GM12878 (cell line): Measurements from ENCODE around the gene SHQ1. TPM values are rescaled to one million over a fixed set of nuclear protein-coding genes. Genes with fewer than 3 reads are reported as not detected.

Source experiments
- ATAC-seq: fragments of 200-7000 bp; cut with Tn5 transposase; 3 replicates; pipeline ENCODE4 v1.9.1; 2020; ENCODE audit warnings: mild to moderate bottlenecking, moderate library complexity
- BruUV-seq: library from RNA; stranded (reverse); fragments of 400-500 nt; replicated peaks from 2 replicates; lab custom pipeline; 2021; lab: Mats Ljungman, UMichigan
- CTCF ChIA-PET: fragments of 300-600 bp; sonication (Branson Sonifier 250); formaldehyde crosslinking; extraction: SDS; loops from one replicate; lab custom pipeline; 2021; ENCODE audit warnings: inconsistent platforms; lab: Yijun Ruan, JAX
- POLR2A ChIA-PET: fragments of 350-600 bp; formaldehyde crosslinking; extraction: SDS; loops from one replicate; lab custom pipeline; 2021; ENCODE audit warnings: inconsistent platforms; lab: Charles Lee
- RAD21 ChIA-PET: fragments of 300-600 bp; sonication (Branson Sonifier 250); formaldehyde crosslinking; loops from one replicate; lab custom pipeline; 2023; ENCODE audit warnings: antibody characterized with exemption; ENCODE audit not compliant: unreplicated experiment; lab: Charles Lee
- SMC1A ChIA-PET: fragments of 300-600 bp; sonication (Branson Sonifier 250); formaldehyde crosslinking; loops from one replicate; lab custom pipeline; 2023; ENCODE audit not compliant: unreplicated experiment, uncharacterized antibody; lab: Charles Lee
- DNase-seq: peaks from one replicate; pipeline ENCODE4 v3.0.0-alpha.2; 2011; ENCODE audit warnings: low read depth, low spot score
- FAIRE-seq: peaks from 3 replicates; lab custom pipeline; 2011; peaks lifted over from hg19 to GRCh38; lab: Jason Lieb, UNC
- H2AFZ ChIP-seq: 2 replicates; pipeline ENCODE4 v1.6.0; 2011; ENCODE audit warnings: low read depth, low read length, control low read depth; ENCODE audit not compliant: control insufficient read depth
- H3K27ac ChIP-seq: 2 replicates; pipeline ENCODE4 v1.5.1; 2011; ENCODE audit warnings: control low read depth; ENCODE audit not compliant: control insufficient read depth, insufficient read depth
- H3K27me3 ChIP-seq, 2 experiments: replicated peaks in 1 of 2; 2 replicates each; pipeline versions ENCODE4 v1.6.0 to v1.6.1; 2011; ENCODE audit warnings: low read length in 1 of 2; ENCODE audit not compliant: control insufficient read depth in 2 of 2, insufficient read depth in 2 of 2
- H3K36me3 ChIP-seq, 2 experiments: 2 replicates each; pipeline ENCODE4 v1.5.1; 2011; ENCODE audit warnings: low read length in 1 of 2; ENCODE audit not compliant: control insufficient read depth in 2 of 2, insufficient read depth in 2 of 2
- H3K4me1 ChIP-seq: 2 replicates; pipeline ENCODE4 v1.6.1; 2011; ENCODE audit warnings: mild to moderate bottlenecking, low read length, moderate library complexity, mixed read lengths; ENCODE audit not compliant: control insufficient read depth, insufficient read depth
- H3K4me2 ChIP-seq: 2 replicates; pipeline ENCODE4 v1.6.0; 2011; ENCODE audit warnings: control low read depth; ENCODE audit not compliant: control insufficient read depth, insufficient read depth
- H3K4me3 ChIP-seq: fragments of 200-600 bp; sonication (generic); 2 replicates; pipeline ENCODE4 v1.5.1; 2016
- H3K79me2 ChIP-seq: 2 replicates; pipeline ENCODE4 v1.6.0; 2011; ENCODE audit warnings: low read length; ENCODE audit not compliant: control insufficient read depth, insufficient read depth
- H3K9ac ChIP-seq: 2 replicates; pipeline ENCODE4 v1.8.0; 2011; ENCODE audit warnings: low read length, control low read depth, mixed read lengths; ENCODE audit not compliant: control insufficient read depth, insufficient read depth
- H3K9me3 ChIP-seq: replicated peaks from 3 replicates; pipeline ENCODE4 v1.5.1; 2011; ENCODE audit warnings: mild to moderate bottlenecking, low read length; ENCODE audit not compliant: control insufficient read depth, insufficient read depth
- H4K20me1 ChIP-seq: 2 replicates; pipeline ENCODE4 v1.6.0; 2011; ENCODE audit not compliant: control insufficient read depth, insufficient read depth
- HDAC2 ChIP-seq: fragments of 200-600 bp; sonication (generic); IDR thresholded peaks from 2 replicates; pipeline ENCODE4 v1.6.1; 2017
- KDM1A ChIP-seq: fragments of 200-600 bp; sonication (generic); IDR thresholded peaks from 2 replicates; pipeline ENCODE4 v1.6.1; 2016; ENCODE audit warnings: borderline replicate concordance
- MEF2B ChIP-seq: fragments of 450-650 bp; IDR thresholded peaks from 2 replicates; pipeline ENCODE4 v1.6.1; 2018; ENCODE audit warnings: mild to moderate bottlenecking, moderate library complexity; ENCODE audit not compliant: partially characterized antibody, poor library complexity, severe bottlenecking
- MLLT1 ChIP-seq: fragments of 450-650 bp; IDR thresholded peaks from 2 replicates; pipeline ENCODE4 v1.6.1; 2016; ENCODE audit warnings: mild to moderate bottlenecking
- PAX5 ChIP-seq: IDR thresholded peaks from 2 replicates; pipeline ENCODE4 v1.6.1; 2011; ENCODE audit warnings: low read depth, low read length, borderline replicate concordance
- POLR2A ChIP-seq: IDR thresholded peaks from 2 replicates; pipeline ENCODE4 v1.6.1; 2011; ENCODE audit warnings: low read depth, mild to moderate bottlenecking, low read length
- PRDM15 ChIP-seq: fragments of 450-650 bp; formaldehyde crosslinking; IDR thresholded peaks from 2 replicates; pipeline ENCODE4 v1.4.0; 2020; ENCODE audit warnings: mild to moderate bottlenecking, moderate library complexity
- RCOR1 ChIP-seq: conservative IDR thresholded peaks from 2 replicates; pipeline ENCODE4 v1.6.1; 2012; ENCODE audit warnings: low read depth, low read length, improper control_type of control experiment
- SMC3 ChIP-seq: IDR thresholded peaks from 2 replicates; pipeline ENCODE4 v1.6.1; 2011; ENCODE audit warnings: low read length, improper control_type of control experiment, borderline replicate concordance
- TAF1 ChIP-seq: IDR thresholded peaks from 2 replicates; pipeline ENCODE4 v1.6.1; 2011; ENCODE audit warnings: mild to moderate bottlenecking, low read depth, low read length, borderline replicate concordance
- ZBED1 ChIP-seq: IDR thresholded peaks from 2 replicates; pipeline ENCODE4 v1.6.1; 2016; ENCODE audit warnings: borderline replicate concordance
- WGBS: methylation state at CpG from one replicate; pipeline ENCODE4 v1.1.6; 2016; ENCODE audit warnings: low lambda C conversion rate; ENCODE audit not compliant: insufficient replicate concordance, insufficient coverage; ENCODE audit errors: missing lambda C conversion rate; 5-methylcytosine and 5-hydroxymethylcytosine counted together
- in situ Hi-C: fragments of 300-500 bp; cut with MboI; formaldehyde crosslinking; loops from 9 replicates; pipeline ENCODE4 v1.14.3; 2018; ENCODE audit warnings: mixed read lengths
- intact Hi-C: fragments of 100-400 bp; cut with micrococcal nuclease; formaldehyde crosslinking; loops from one replicate; pipeline ENCODE4 v1.14.2; 2022; ENCODE audit not compliant: unreplicated experiment
- polyA plus RNA-seq, 11 experiments: library from polyadenylated mRNA; depleted of rRNA in 4 of 11; unstranded in 6 of 11; stranded (reverse) in 5 of 11; fragments of >200 nt; fragmentation: Nextera tagmentation in 4 of 11; fragmentation: Illumina TruSeq in 1 of 11; extraction: Ambion mirVana in 4 of 11; extraction: Trizol in 1 of 11; gene quantifications; 1 replicate in 1 of 11; 2 replicates in 10 of 11; pipeline versions ENCODE4 v1.2.1 to v1.2.3, GENCODE V29; 2011 to 2016; ENCODE audit warnings: inconsistent platforms in 2 of 11, missing spikeins in 2 of 11, low read depth in 1 of 11
- total RNA-seq, 4 experiments: library from RNA; depleted of rRNA in 3 of 4; stranded (reverse); fragments of >200 nt in 3 of 4; fragmentation: Illumina TruSeq in 1 of 4; extraction: Trizol in 1 of 4; gene quantifications; 2 replicates each; pipeline versions ENCODE4 v1.2.1 to v1.2.3, GENCODE V29; 2013 to 2021
- TF ChIP-seq, protein P1 (sequence below), 3 experiments: IDR thresholded peaks in 2 of 3; conservative IDR thresholded peaks in 1 of 3; 2 replicates each; pipeline ENCODE4 v1.5.1; 2011; ENCODE audit warnings: low read depth in 3 of 3, low read length in 3 of 3, mild to moderate bottlenecking in 3 of 3, control low read depth in 2 of 3, moderate library complexity in 2 of 3, inconsistent platforms in 1 of 3, mixed read lengths in 1 of 3; ENCODE audit not compliant: control insufficient read depth in 2 of 3, insufficient read depth in 1 of 3; ENCODE audit errors: extremely low read depth in 1 of 3
- TF ChIP-seq, protein P2 (sequence below): IDR thresholded peaks from 2 replicates; pipeline ENCODE4 v1.6.1; 2012; ENCODE audit warnings: low read depth, low read length, improper control_type of control experiment

Gene SHQ1
- total and polyA plus RNA-seq, 10 of the 15 experiments (the other 5 are each of a cell fraction or from before 2014, with no cell fraction given), result 12.6 to 51.7 (median 24.5) TPM

GRCh38 chr3:72890166-72890925, 42.1 kb upstream of the SHQ1 start:
- Histone ChIP-seq H4K20me1 (no peaks in the 10 kb centered on the region), H2AFZ (no peak overlapping the region), H3K36me3 (no peaks in the 10 kb centered on the region), H3K9ac (no peak overlapping the region), H3K4me1 (0 out of 2 replicates have a peak, but pooled peaks cover 5% of the 10 kb centered on the region), H3K4me3 (no peak overlapping the region), H3K79me2 (no peaks in the 10 kb centered on the region), H3K27ac (no peak overlapping the region), H3K9me3 (no peaks in the 10 kb centered on the region), H3K27me3 (peaks cover 3 to 4% of the 10 kb centered on the region in 2 experiments; a peak in 3 of 4 replicates), H3K4me2 (no peak overlapping the region)
- no peak for FAIRE-seq
- no peak for DNase-seq
- 66% methylated on average over 10 of the region's 10 CpGs for WGBS
- ChIA-PET SMC1A (no interaction called here), POLR2A (no interaction called here), RAD21 (no interaction called here), CTCF (interaction anchor here (3.0 kb wide), 1 partner anchor 39 kb away, joined by 8 read pairs; no protein-coding TSS in a partner anchor)
- ATAC-seq, result no peak
- in situ Hi-C loops (no loop called here), intact Hi-C loops (no loop called here)
- no peak for TF ChIP-seq MEF2B
- TF ChIP-seq MLLT1, result no peak
- TF ChIP-seq, protein P1, sequence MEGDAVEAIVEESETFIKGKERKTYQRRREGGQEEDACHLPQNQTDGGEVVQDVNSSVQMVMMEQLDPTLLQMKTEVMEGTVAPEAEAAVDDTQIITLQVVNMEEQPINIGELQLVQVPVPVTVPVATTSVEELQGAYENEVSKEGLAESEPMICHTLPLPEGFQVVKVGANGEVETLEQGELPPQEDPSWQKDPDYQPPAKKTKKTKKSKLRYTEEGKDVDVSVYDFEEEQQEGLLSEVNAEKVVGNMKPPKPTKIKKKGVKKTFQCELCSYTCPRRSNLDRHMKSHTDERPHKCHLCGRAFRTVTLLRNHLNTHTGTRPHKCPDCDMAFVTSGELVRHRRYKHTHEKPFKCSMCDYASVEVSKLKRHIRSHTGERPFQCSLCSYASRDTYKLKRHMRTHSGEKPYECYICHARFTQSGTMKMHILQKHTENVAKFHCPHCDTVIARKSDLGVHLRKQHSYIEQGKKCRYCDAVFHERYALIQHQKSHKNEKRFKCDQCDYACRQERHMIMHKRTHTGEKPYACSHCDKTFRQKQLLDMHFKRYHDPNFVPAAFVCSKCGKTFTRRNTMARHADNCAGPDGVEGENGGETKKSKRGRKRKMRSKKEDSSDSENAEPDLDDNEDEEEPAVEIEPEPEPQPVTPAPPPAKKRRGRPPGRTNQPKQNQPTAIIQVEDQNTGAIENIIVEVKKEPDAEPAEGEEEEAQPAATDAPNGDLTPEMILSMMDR (IDR thresholded peaks at IDR 0.05 in 2 of 3, conservative IDR thresholded peaks at IDR 0.05 in 1 of 3; ENCODE audit: control insufficient read depth in 2 of 3, extremely low read depth in 1 of 3, insufficient read depth in 1 of 3, low read depth in 3 of 3, low read length in 3 of 3), result no peak
- no peak for TF ChIP-seq SMC3
- no peak for TF ChIP-seq HDAC2
- TF ChIP-seq RCOR1, result no peak
- no peak for TF ChIP-seq PRDM15 (CRISPR knock-in tag)
- TF ChIP-seq ZBED1, result no peak
- no peak for TF ChIP-seq POLR2A
- TF ChIP-seq, protein P2, sequence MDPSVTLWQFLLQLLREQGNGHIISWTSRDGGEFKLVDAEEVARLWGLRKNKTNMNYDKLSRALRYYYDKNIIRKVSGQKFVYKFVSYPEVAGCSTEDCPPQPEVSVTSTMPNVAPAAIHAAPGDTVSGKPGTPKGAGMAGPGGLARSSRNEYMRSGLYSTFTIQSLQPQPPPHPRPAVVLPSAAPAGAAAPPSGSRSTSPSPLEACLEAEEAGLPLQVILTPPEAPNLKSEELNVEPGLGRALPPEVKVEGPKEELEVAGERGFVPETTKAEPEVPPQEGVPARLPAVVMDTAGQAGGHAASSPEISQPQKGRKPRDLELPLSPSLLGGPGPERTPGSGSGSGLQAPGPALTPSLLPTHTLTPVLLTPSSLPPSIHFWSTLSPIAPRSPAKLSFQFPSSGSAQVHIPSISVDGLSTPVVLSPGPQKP, result no peak
- no peak for TF ChIP-seq PAX5
- no peak for TF ChIP-seq TAF1
- no peak for TF ChIP-seq KDM1A
- BruUV-seq, result no TSS peak
